Measurements from ENCODE around the gene NSUN7.
"Not testable (repeated sequence)": the region's sequence is repeated elsewhere in the genome, so short reads cannot be mapped to it uniquely, and the experiment has no call there.

NSUN7 gene

GRCh38 chr4:40736910-40737309 lies 12.8 kb upstream of the NSUN7 start:
- peak; percentile 55 for DNase-seq

- DNase-seq: no peak
Observed at GRCh38 chr4:40737879-40738278, 11.9 kb upstream of the NSUN7 start.

GRCh38 chr4:40739347-40739746 lies 10.4 kb upstream of the NSUN7 start:
- no peak for DNase-seq

- no peak for DNase-seq
Observed at GRCh38 chr4:40744218-40744617, 5.5 kb upstream of the NSUN7 start.

GRCh38 chr4:40745285-40745984 lies 4.3 kb upstream of the NSUN7 start:
- DNase-seq: no peak

GRCh38 chr4:40747207-40747835 lies 2.4 kb upstream of the NSUN7 start:
- peak; percentile 72 for DNase-seq

GRCh38 chr4:40750461-40751258 lies 905 bp downstream of the NSUN7 start:
- DNase-seq: peak; percentile 25

GRCh38 chr4:40755616-40756015 lies 5.9 kb downstream of the NSUN7 start:
- DNase-seq: no peak

- DNase-seq: peak; percentile 96
Observed at GRCh38 chr4:40763228-40763716, 13.5 kb downstream of the NSUN7 start.

- peak; percentile 31 for DNase-seq
Observed at GRCh38 chr4:40769266-40769665, 19.5 kb downstream of the NSUN7 start.

GRCh38 chr4:40778090-40778489 lies 28.3 kb downstream of the NSUN7 start:
- DNase-seq: no peak

GRCh38 chr4:40782876-40783275 lies 33.1 kb downstream of the NSUN7 start:
- no peak for DNase-seq

GRCh38 chr4:40785727-40786126 lies 36.0 kb downstream of the NSUN7 start:
- no peak for DNase-seq

GRCh38 chr4:40788331-40788730 lies 38.6 kb downstream of the NSUN7 start:
- DNase-seq: no peak

GRCh38 chr4:40789031-40789430 lies 39.3 kb downstream of the NSUN7 start:
- no peak for DNase-seq

GRCh38 chr4:40789771-40790170 lies 40.0 kb downstream of the NSUN7 start:
- no peak for DNase-seq

GRCh38 chr4:40800064-40800463 lies 50.3 kb downstream of the NSUN7 start:
- no peak for DNase-seq

- DNase-seq: no peak
Observed at GRCh38 chr4:40804598-40804997, 54.8 kb downstream of the NSUN7 start.

- DNase-seq: no peak
Observed at GRCh38 chr4:40808926-40809457, 59.2 kb downstream of the NSUN7 start.

- no peak for DNase-seq
Observed at GRCh38 chr4:40811956-40812355, 62.2 kb downstream of the NSUN7 start.

GRCh38 chr4:40812386-40812785 lies 62.6 kb downstream of the NSUN7 start:
- peak; percentile 3 for DNase-seq

GRCh38 chr4:40812856-40813255 lies 63.1 kb downstream of the NSUN7 start:
- DNase-seq: no peak

GRCh38 chr4:40817157-40817556 lies 67.4 kb downstream of the NSUN7 start:
- not testable (repeated sequence) for DNase-seq
